Trophoblast cell (in vitro differentiated cells and primary cell): Measurements from ENCODE around the gene DLX5.

Experiments used
- DNase-seq, 2 donors: peaks; one replicate each; pipeline ENCODE4 v3.0.0-alpha.2; 2016
- H2AFZ ChIP-seq: 2 replicates; pipeline ENCODE4 v1.6.1; 2013; ENCODE audit warnings: low read length, moderate library complexity, mild to moderate bottlenecking; ENCODE audit not compliant: insufficient read depth, poor library complexity
- H2AK5ac ChIP-seq: 2 replicates; pipeline ENCODE4 v1.6.1; 2013; ENCODE audit warnings: mild to moderate bottlenecking, low read length
- H2BK120ac ChIP-seq: 2 replicates; pipeline ENCODE4 v1.6.1; 2013; ENCODE audit warnings: low read length, mild to moderate bottlenecking, moderate library complexity; ENCODE audit not compliant: insufficient read depth, poor library complexity
- H2BK12ac ChIP-seq: 2 replicates; pipeline ENCODE4 v1.6.1; 2013; ENCODE audit warnings: mild to moderate bottlenecking, low read length, moderate library complexity
- H2BK5ac ChIP-seq: 2 replicates; pipeline ENCODE4 v1.6.1; 2013; ENCODE audit warnings: low read length, low read depth, moderate library complexity, mild to moderate bottlenecking; ENCODE audit not compliant: poor library complexity
- H3K14ac ChIP-seq: 2 replicates; pipeline ENCODE4 v1.6.1; 2013; ENCODE audit warnings: mild to moderate bottlenecking, low read length
- H3K18ac ChIP-seq: 2 replicates; pipeline ENCODE4 v1.6.1; 2013; ENCODE audit warnings: mild to moderate bottlenecking, low read length
- H3K23ac ChIP-seq: 2 replicates; pipeline ENCODE4 v1.6.1; 2013; ENCODE audit warnings: low read length
- H3K27ac ChIP-seq: 2 replicates; pipeline ENCODE4 v1.5.1; 2013; ENCODE audit warnings: low read depth, mild to moderate bottlenecking, inconsistent platforms, low read length, moderate library complexity
- H3K27me3 ChIP-seq: 2 replicates; pipeline ENCODE4 v1.6.1; 2013; ENCODE audit warnings: inconsistent platforms, mild to moderate bottlenecking, low read length, moderate library complexity; ENCODE audit not compliant: insufficient read depth
- H3K36me3 ChIP-seq, 2 experiments: 1 replicate in 1 of 2; 2 replicates in 1 of 2; pipeline ENCODE4 v1.6.1; 2013; ENCODE audit warnings: low read length in 2 of 2, mild to moderate bottlenecking in 2 of 2, moderate library complexity in 1 of 2; ENCODE audit not compliant: insufficient read depth in 2 of 2, control insufficient read depth in 1 of 2
- H3K4ac ChIP-seq: 2 replicates; pipeline ENCODE4 v1.6.1; 2013; ENCODE audit warnings: low read depth, mild to moderate bottlenecking, low read length, moderate library complexity
- H3K4me1 ChIP-seq, 2 experiments: 1 replicate in 1 of 2; 2 replicates in 1 of 2; pipeline ENCODE4 v1.6.1; 2013; ENCODE audit warnings: low read length in 2 of 2, mild to moderate bottlenecking in 2 of 2, moderate library complexity in 1 of 2; ENCODE audit not compliant: insufficient read depth in 2 of 2, control insufficient read depth in 1 of 2
- H3K4me2 ChIP-seq: 2 replicates; pipeline ENCODE4 v1.6.1; 2013; ENCODE audit warnings: inconsistent platforms, mild to moderate bottlenecking, low read length, moderate library complexity
- H3K4me3 ChIP-seq: 2 replicates; pipeline ENCODE4 v1.5.1; 2013; ENCODE audit warnings: mild to moderate bottlenecking, low read depth, low read length, inconsistent platforms
- H3K79me1 ChIP-seq: one replicate; pipeline ENCODE4 v1.6.1; 2013; ENCODE audit warnings: low read length
- H3K79me2 ChIP-seq: 2 replicates; pipeline ENCODE4 v1.6.1; 2013; ENCODE audit warnings: low read length, mild to moderate bottlenecking; ENCODE audit not compliant: control insufficient read depth, insufficient read depth, poor library complexity
- H3K9ac ChIP-seq: 2 replicates; pipeline ENCODE4 v1.6.1; 2013; ENCODE audit warnings: mild to moderate bottlenecking, low read length
- H3K9me3 ChIP-seq: 2 replicates; pipeline ENCODE4 v1.6.1; 2013; ENCODE audit warnings: low read depth, mild to moderate bottlenecking, control low read depth, inconsistent platforms, low read length; ENCODE audit not compliant: insufficient read depth
- H4K12ac ChIP-seq: 2 replicates; pipeline ENCODE4 v1.6.1; 2013; ENCODE audit warnings: low read depth, mild to moderate bottlenecking, low read length, moderate library complexity
- H4K8ac ChIP-seq: 2 replicates; pipeline ENCODE4 v1.6.1; 2013; ENCODE audit warnings: low read depth, mild to moderate bottlenecking, low read length, moderate library complexity
- H4K91ac ChIP-seq: one replicate; pipeline ENCODE4 v1.6.1; 2013; ENCODE audit warnings: low read depth, mild to moderate bottlenecking, low read length, moderate library complexity
- WGBS: extraction: QIAGEN DNeasy Blood & Tissue Kit; methylation state at CpG from one replicate; pipeline ENCODE4 v1.1.7; 2013; ENCODE audit warnings: missing lambda C conversion rate; ENCODE audit not compliant: insufficient read length, insufficient coverage; ENCODE audit errors: extremely low coverage; 5-methylcytosine and 5-hydroxymethylcytosine counted together

DLX5 gene

DNA sequence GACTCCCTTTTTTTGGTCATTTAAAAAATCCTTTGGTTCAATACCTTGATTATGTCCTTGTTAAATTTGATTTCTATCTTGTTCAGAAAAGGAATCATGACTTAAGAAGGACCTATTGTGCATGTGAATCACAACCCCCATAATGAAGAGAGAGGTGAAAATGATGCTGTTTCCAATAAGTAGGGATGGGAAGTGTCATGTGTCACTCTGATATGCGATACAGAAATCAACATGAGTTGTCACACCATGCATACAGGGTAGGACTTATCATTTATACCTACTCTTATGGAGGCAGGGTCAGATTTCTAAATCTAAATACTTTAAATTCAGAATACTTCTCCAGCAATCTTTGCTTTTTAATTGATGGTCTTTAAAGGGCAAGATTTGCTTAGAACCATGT lies 38.6 kb downstream of the DLX5 start:
- H3K4ac ChIP-seq: no peak overlapping the region
- no peak overlapping the region for H4K8ac ChIP-seq
- no peak overlapping the region for H2BK5ac ChIP-seq
- H3K9me3 ChIP-seq: no peaks in the 10 kb centered on the region
- H3K4me1 ChIP-seq: peaks cover 2 to 5% of the 10 kb centered on the region in 2 experiments
- H4K91ac ChIP-seq: no peak overlapping the region
- no peak overlapping the region for H2BK12ac ChIP-seq
- no peaks in the 10 kb centered on the region for H3K36me3 ChIP-seq
- no peak overlapping the region for H3K4me3 ChIP-seq
- H3K23ac ChIP-seq: no peak overlapping the region
- H2AFZ ChIP-seq: no peak overlapping the region
- WGBS: no CpG with 5 or more reads among the region's 1 CpG
- H4K12ac ChIP-seq: no peak overlapping the region
- peaks cover 9% of the 10 kb centered on the region for H3K27me3 ChIP-seq
- H2BK120ac ChIP-seq: no peak overlapping the region
- H3K79me1 ChIP-seq: no peaks in the 10 kb centered on the region
- no peak overlapping the region for H3K9ac ChIP-seq
- no peak overlapping the region for H3K18ac ChIP-seq
- H3K27ac ChIP-seq: no peak overlapping the region
- no peak overlapping the region for H3K4me2 ChIP-seq
- H2AK5ac ChIP-seq: no peak overlapping the region
- DNase-seq: no peak
- no peak overlapping the region for H3K14ac ChIP-seq
- no peaks in the 10 kb centered on the region for H3K79me2 ChIP-seq

DNA sequence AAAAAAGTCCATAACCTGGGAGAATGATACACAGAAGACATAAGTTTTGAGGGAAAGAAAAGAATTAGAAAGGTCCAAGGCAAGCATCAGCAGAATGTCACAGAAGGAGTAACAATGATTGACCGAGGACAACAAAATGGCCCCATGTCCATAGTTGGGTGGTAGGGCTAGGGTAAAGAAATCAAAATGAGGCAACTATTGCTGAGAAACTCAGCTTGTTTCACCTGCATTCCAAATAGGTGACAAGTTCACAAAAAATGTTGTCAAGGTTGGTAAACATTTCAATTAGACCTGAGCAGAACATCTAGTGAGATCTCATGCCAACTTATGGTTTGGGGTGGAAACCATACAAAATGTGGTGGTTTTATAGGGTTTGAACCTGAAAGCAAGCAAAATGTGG lies 42.0 kb downstream of the DLX5 start:
- H2AK5ac ChIP-seq: no peak overlapping the region

DNA sequence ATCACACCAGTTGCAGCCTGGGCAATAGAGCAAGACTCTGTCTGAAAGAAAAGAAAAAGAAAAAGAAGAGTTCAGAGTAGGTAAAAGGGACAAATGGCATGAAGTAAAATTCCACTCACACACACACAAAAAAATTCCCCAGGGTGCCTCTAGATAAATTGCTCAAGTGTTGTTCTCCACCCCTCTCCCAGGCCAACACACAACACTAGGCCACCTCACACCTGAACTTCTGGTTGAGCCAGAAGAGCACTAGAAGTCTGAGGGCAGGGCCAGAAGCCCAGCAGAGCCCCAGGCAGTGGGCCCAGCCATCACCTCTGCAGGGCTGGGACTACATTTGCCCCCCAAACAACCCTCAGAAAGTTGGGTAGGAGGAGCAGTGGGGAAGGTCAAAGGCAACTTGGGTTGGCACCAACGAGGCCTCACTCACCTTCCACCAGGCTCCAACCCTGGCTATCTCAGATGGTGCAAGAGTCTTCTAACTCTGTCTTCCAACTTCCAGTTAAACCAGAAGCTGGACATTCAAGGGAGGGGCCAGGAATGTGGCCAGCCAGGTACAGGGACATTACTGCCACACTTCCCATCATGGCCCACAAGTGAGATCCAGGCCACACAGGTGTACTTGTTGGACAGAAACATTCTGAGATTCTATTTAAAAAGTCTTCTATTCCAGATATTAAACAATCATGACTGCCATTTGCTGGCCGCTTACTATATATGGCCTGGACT lies 44.9 kb downstream of the DLX5 start:
- DNase-seq: peak; percentile 95 to 98
- no peak overlapping the region for H3K23ac ChIP-seq
- H2AK5ac ChIP-seq: no peak overlapping the region
- no peak overlapping the region for H3K9ac ChIP-seq
- no peaks in the 10 kb centered on the region for H3K9me3 ChIP-seq
- no peaks in the 10 kb centered on the region for H3K36me3 ChIP-seq
- no peak overlapping the region for H3K4me3 ChIP-seq
- H2BK5ac ChIP-seq: no peak overlapping the region
- H3K18ac ChIP-seq: no peak overlapping the region
- H3K79me1 ChIP-seq: no peaks in the 10 kb centered on the region
- no peak overlapping the region for H2BK12ac ChIP-seq
- no peak overlapping the region for H3K4me2 ChIP-seq
- H3K14ac ChIP-seq: no peak overlapping the region
- H4K12ac ChIP-seq: peak overlapping the region; percentile 36
- no peak overlapping the region for H3K27ac ChIP-seq
- H4K91ac ChIP-seq: peak overlapping the region; percentile 65
- no peak overlapping the region for H2BK120ac ChIP-seq
- H4K8ac ChIP-seq: no peak overlapping the region
- no peaks in the 10 kb centered on the region for H3K27me3 ChIP-seq
- no peak overlapping the region for H3K4ac ChIP-seq
- H3K79me2 ChIP-seq: no peaks in the 10 kb centered on the region
- no peak overlapping the region for H2AFZ ChIP-seq
- peaks cover 0 to 4% of the 10 kb centered on the region in 2 experiments for H3K4me1 ChIP-seq
- WGBS: no CpG with 5 or more reads among the region's 2 CpGs

More for the DNA sequence above, 42.0 kb downstream of the DLX5 start:
- Histone ChIP-seq H3K9ac (no peak overlapping the region), H4K8ac (no peak overlapping the region), H3K79me1 (no peaks in the 10 kb centered on the region), H3K23ac (no peak overlapping the region), H2BK5ac (no peak overlapping the region), H3K14ac (no peak overlapping the region), H2BK120ac (no peak overlapping the region), H2AFZ (no peak overlapping the region), H3K4me2 (no peak overlapping the region), H2BK12ac (no peak overlapping the region), H3K4me1 (peaks cover 0 to 4% of the 10 kb centered on the region in 2 experiments), H4K91ac (no peak overlapping the region), H3K18ac (no peak overlapping the region), H3K4me3 (no peak overlapping the region), H3K9me3 (no peaks in the 10 kb centered on the region), H3K36me3 (no peaks in the 10 kb centered on the region), H3K27ac (no peak overlapping the region), H3K4ac (no peak overlapping the region), H3K27me3 (no peaks in the 10 kb centered on the region), H4K12ac (no peak overlapping the region), H3K79me2 (no peaks in the 10 kb centered on the region)
- DNase-seq: peak in 1 of 2 donors; percentile 74
- no CpG with 5 or more reads among the region's 1 CpG for WGBS

DNA sequence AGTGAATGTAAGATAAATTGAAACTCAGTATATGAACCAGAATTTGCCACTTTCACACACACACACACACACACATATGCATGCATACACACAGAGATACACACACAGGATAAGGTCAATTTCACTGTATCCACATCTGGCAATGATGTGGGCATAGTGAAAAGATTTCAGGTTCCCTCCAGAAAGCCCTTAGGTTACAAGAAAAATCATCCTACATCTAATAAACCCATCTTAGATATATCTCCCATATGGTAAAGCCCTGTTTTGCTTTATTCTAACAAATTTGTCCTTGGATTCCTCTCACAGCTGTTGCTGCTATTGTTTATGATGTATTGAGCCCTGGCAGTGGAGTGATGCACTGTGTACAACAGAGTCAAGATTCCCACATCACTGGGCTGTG lies 47.2 kb downstream of the DLX5 start:
- Histone ChIP-seq H3K18ac (no peak overlapping the region), H3K4ac (no peak overlapping the region), H3K4me2 (no peak overlapping the region), H3K23ac (no peak overlapping the region), H2AK5ac (no peak overlapping the region), H4K12ac (no peak overlapping the region), H3K4me3 (no peak overlapping the region), H2AFZ (no peak overlapping the region), H2BK120ac (no peak overlapping the region), H3K27me3 (no peaks in the 10 kb centered on the region), H4K91ac (no peak overlapping the region), H3K4me1 (peaks cover 0 to 4% of the 10 kb centered on the region in 2 experiments), H3K36me3 (no peaks in the 10 kb centered on the region), H3K27ac (no peak overlapping the region), H3K79me2 (no peaks in the 10 kb centered on the region), H2BK5ac (no peak overlapping the region), H3K9ac (no peak overlapping the region), H2BK12ac (no peak overlapping the region), H3K79me1 (no peaks in the 10 kb centered on the region), H3K14ac (no peak overlapping the region), H4K8ac (no peak overlapping the region), H3K9me3 (no peaks in the 10 kb centered on the region)
- no peak for DNase-seq
